ENCODE data around the gene ATP9B. TPM values are rescaled to one million over a fixed set of nuclear protein-coding genes. Genes with fewer than 3 reads are reported as not detected.

ATP9B gene
- total RNA-seq, 1 experiment from 2014 or later, result 8.0 TPM

GRCh38 chr18:79416022-79416676, 347.0 kb downstream of the ATP9B start:
- Histone ChIP-seq H3K27me3 (ENCODE audit: control insufficient read depth, insufficient read depth, low read length) (no peaks in the 10 kb centered on the region), H3K36me3 (replicated peaks; ENCODE audit: control insufficient read depth, insufficient read depth, low read length) (no peaks in the 10 kb centered on the region), H3K4me3 (ENCODE audit: insufficient read depth, low read depth, low read length) (no peak overlapping the region)
- no peak for DNase-seq

GRCh38 chr18:79416677-79417052, 347.5 kb downstream of the ATP9B start:
- H3K27me3 ChIP-seq (ENCODE audit: control insufficient read depth, insufficient read depth, low read length), result no peaks in the 10 kb centered on the region
- no peak for DNase-seq
- H3K4me3 ChIP-seq (ENCODE audit: insufficient read depth, low read depth, low read length), result no peak overlapping the region
- H3K36me3 ChIP-seq (replicated peaks; ENCODE audit: control insufficient read depth, insufficient read depth, low read length), result no peaks in the 10 kb centered on the region

- H3K4me3 ChIP-seq (ENCODE audit: insufficient read depth, low read depth, low read length), result no peak overlapping the region
These were observed 349.0 kb downstream of the ATP9B start for GRCh38 chr18:79418236-79418635.

GRCh38 chr18:79418642-79419041, 349.4 kb downstream of the ATP9B start:
- Histone ChIP-seq H3K4me3 (ENCODE audit: insufficient read depth, low read depth, low read length) (no peak overlapping the region), H3K36me3 (replicated peaks; ENCODE audit: control insufficient read depth, insufficient read depth, low read length) (no peaks in the 10 kb centered on the region), H3K27me3 (ENCODE audit: control insufficient read depth, insufficient read depth, low read length) (no peaks in the 10 kb centered on the region)
- DNase-seq, result no peak

More at GRCh38 chr18:79418236-79418635, 349.0 kb downstream of the ATP9B start:
- Histone ChIP-seq H3K27me3 (ENCODE audit: control insufficient read depth, insufficient read depth, low read length) (no peaks in the 10 kb centered on the region), H3K36me3 (replicated peaks; ENCODE audit: control insufficient read depth, insufficient read depth, low read length) (no peaks in the 10 kb centered on the region)
- DNase-seq, result no peak

- Histone ChIP-seq H3K4me3 (ENCODE audit: insufficient read depth, low read depth, low read length) (no peak overlapping the region), H3K27me3 (ENCODE audit: control insufficient read depth, insufficient read depth, low read length) (no peaks in the 10 kb centered on the region), H3K36me3 (replicated peaks; ENCODE audit: control insufficient read depth, insufficient read depth, low read length) (no peaks in the 10 kb centered on the region)
- DNase-seq, result peak; percentile 74
These were observed 351.0 kb downstream of the ATP9B start for GRCh38 chr18:79420033-79420745.

- DNase-seq, result no peak
- Histone ChIP-seq H3K4me3 (ENCODE audit: insufficient read depth, low read depth, low read length) (no peak overlapping the region), H3K27me3 (ENCODE audit: control insufficient read depth, insufficient read depth, low read length) (no peaks in the 10 kb centered on the region), H3K36me3 (replicated peaks; ENCODE audit: control insufficient read depth, insufficient read depth, low read length) (no peaks in the 10 kb centered on the region)
These were observed 352.2 kb downstream of the ATP9B start for GRCh38 chr18:79421275-79421857.

- Histone ChIP-seq H3K27me3 (ENCODE audit: control insufficient read depth, insufficient read depth, low read length) (no peaks in the 10 kb centered on the region), H3K4me3 (ENCODE audit: insufficient read depth, low read depth, low read length) (no peak overlapping the region), H3K36me3 (replicated peaks; ENCODE audit: control insufficient read depth, insufficient read depth, low read length) (no peaks in the 10 kb centered on the region)
- DNase-seq, result no peak
These were observed 353.0 kb downstream of the ATP9B start for GRCh38 chr18:79422022-79422782.

GRCh38 chr18:79422783-79423165, 353.6 kb downstream of the ATP9B start:
- no peak overlapping the region for H3K4me3 ChIP-seq (ENCODE audit: insufficient read depth, low read depth, low read length)
- no peak for DNase-seq
- H3K36me3 ChIP-seq (replicated peaks; ENCODE audit: control insufficient read depth, insufficient read depth, low read length), result no peaks in the 10 kb centered on the region
- no peaks in the 10 kb centered on the region for H3K27me3 ChIP-seq (ENCODE audit: control insufficient read depth, insufficient read depth, low read length)

GRCh38 chr18:79423211-79424007, 354.2 kb downstream of the ATP9B start:
- Histone ChIP-seq H3K36me3 (replicated peaks; ENCODE audit: control insufficient read depth, insufficient read depth, low read length) (no peaks in the 10 kb centered on the region), H3K4me3 (ENCODE audit: insufficient read depth, low read depth, low read length) (no peak overlapping the region), H3K27me3 (ENCODE audit: control insufficient read depth, insufficient read depth, low read length) (no peaks in the 10 kb centered on the region)
- no peak for DNase-seq

GRCh38 chr18:79424008-79424565, 354.9 kb downstream of the ATP9B start:
- no peaks in the 10 kb centered on the region for H3K27me3 ChIP-seq (ENCODE audit: control insufficient read depth, insufficient read depth, low read length)
- no peak for DNase-seq
- H3K4me3 ChIP-seq (ENCODE audit: insufficient read depth, low read depth, low read length), result no peak overlapping the region
- no peaks in the 10 kb centered on the region for H3K36me3 ChIP-seq (replicated peaks; ENCODE audit: control insufficient read depth, insufficient read depth, low read length)

GRCh38 chr18:79424880-79425568, 355.8 kb downstream of the ATP9B start:
- H3K4me3 ChIP-seq (ENCODE audit: insufficient read depth, low read depth, low read length), result no peak overlapping the region
- no peaks in the 10 kb centered on the region for H3K27me3 ChIP-seq (ENCODE audit: control insufficient read depth, insufficient read depth, low read length)
- peak; percentile 70 for DNase-seq
- no peaks in the 10 kb centered on the region for H3K36me3 ChIP-seq (replicated peaks; ENCODE audit: control insufficient read depth, insufficient read depth, low read length)

GRCh38 chr18:79425569-79425886, 356.3 kb downstream of the ATP9B start:
- Histone ChIP-seq H3K4me3 (ENCODE audit: insufficient read depth, low read depth, low read length) (no peak overlapping the region), H3K36me3 (replicated peaks; ENCODE audit: control insufficient read depth, insufficient read depth, low read length) (no peaks in the 10 kb centered on the region), H3K27me3 (ENCODE audit: control insufficient read depth, insufficient read depth, low read length) (no peaks in the 10 kb centered on the region)
- peak; percentile 71 for DNase-seq

GRCh38 chr18:79426376-79427300, 357.4 kb downstream of the ATP9B start:
- H3K4me3 ChIP-seq (ENCODE audit: insufficient read depth, low read depth, low read length), result no peak overlapping the region
- no peaks in the 10 kb centered on the region for H3K27me3 ChIP-seq (ENCODE audit: control insufficient read depth, insufficient read depth, low read length)
- H3K36me3 ChIP-seq (replicated peaks; ENCODE audit: control insufficient read depth, insufficient read depth, low read length), result no peaks in the 10 kb centered on the region
- DNase-seq, result no peak
